GM20431 (cell line): ENCODE results near the gene BPIFB4.
"Not testable (repeated sequence)": the region's sequence is repeated elsewhere in the genome, so short reads cannot be mapped to it uniquely, and the experiment has no call there.

Source experiments
- in situ Hi-C: fragments of 300-500 bp; cut with MseI, MboI; formaldehyde crosslinking; loops from one replicate; pipeline ENCODE4 v1.15.0; 2020; ENCODE audit warnings: low sequenced_read_pairs; ENCODE audit not compliant: unreplicated experiment

The BPIFB4 gene

DNA sequence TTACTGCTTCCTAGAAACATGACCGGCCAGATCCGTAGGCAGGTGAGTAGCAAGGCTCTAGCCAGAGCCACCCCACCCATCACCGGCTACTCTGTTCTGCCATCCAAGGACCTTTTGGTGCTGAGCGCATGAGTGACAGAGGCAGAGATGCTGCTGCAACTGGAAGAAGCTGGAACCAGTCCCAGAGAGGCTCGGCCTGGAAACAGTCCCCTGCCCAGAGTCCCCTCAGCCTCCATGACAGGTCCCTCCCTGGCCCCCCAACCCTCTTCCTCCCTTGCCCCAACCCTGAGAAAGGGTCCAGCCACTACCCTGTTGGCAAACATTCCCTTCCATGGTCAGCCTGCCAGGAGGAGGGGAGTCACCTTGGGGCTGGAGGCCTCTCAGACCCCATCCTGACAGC, 31.9 kb downstream of the BPIFB4 start:
- in situ Hi-C loops: no loop called here

- in situ Hi-C loops: no loop called here
Measured at GRCh38 chr20:33112547-33113386, 33.3 kb downstream of the BPIFB4 start.

DNA sequence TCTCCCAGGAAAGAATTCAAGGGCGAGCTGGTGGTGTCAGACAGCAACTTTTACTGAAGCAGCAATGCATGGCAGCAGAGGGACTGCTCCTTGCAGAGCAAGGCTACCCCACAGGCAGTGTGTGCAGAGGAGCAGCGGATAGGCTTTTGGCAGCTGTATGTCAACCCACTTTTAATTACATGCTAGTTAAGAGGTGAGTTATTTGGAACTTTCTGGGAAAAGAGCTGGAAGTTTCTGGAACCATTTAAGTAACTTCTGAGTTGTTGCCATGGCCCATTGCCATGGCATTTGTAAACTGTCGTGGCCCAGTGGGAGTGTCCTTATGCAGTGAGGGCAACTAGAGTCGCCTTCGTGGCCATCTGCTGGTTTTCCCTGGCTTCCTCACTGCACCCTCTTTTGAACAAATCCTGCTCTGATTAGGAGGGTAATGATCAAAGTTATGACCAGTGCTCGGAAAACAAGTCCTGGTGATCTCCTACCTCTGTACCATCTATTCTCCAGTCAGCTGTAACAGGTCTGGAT, 34.0 kb downstream of the BPIFB4 start:
- in situ Hi-C loops: no loop called here

DNA sequence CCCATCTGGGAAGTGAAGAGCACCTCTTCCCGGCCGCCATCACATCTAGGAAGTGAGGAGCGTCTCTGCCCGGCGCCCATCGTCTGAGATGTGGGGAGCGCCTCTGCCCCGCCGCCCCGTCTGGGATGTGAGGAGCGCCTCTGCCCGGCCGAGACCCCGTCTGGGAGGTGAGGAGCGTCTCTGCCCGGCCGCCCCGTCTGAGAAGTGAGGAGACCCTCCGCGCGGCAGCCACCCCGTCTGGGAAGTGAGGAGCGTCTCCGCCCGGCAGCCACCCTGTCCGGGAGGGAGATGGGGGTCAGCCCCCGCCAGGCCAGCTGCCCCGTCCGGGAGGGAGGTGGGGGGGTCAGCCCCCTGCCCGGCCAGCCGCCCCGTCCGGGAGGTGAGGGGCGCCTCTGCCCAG, 36.1 kb downstream of the BPIFB4 start:
- in situ Hi-C loops: not testable (repeated sequence)

- in situ Hi-C loops: no loop called here
Measured at GRCh38 chr20:33119725-33120720, 40.6 kb downstream of the BPIFB4 start.

GRCh38 chr20:33120934-33121333, 41.5 kb downstream of the BPIFB4 start:
- in situ Hi-C loops: no loop called here

GRCh38 chr20:33122297-33122696, 42.9 kb downstream of the BPIFB4 start:
- in situ Hi-C loops: not testable (repeated sequence)

GRCh38 chr20:33124261-33124660, 44.8 kb downstream of the BPIFB4 start:
- in situ Hi-C loops: no loop called here

- in situ Hi-C loops: no loop called here
Measured at GRCh38 chr20:33124994-33125393, 45.6 kb downstream of the BPIFB4 start.

- in situ Hi-C loops: no loop called here
Measured at GRCh38 chr20:33125983-33126382, 46.5 kb downstream of the BPIFB4 start.

DNA sequence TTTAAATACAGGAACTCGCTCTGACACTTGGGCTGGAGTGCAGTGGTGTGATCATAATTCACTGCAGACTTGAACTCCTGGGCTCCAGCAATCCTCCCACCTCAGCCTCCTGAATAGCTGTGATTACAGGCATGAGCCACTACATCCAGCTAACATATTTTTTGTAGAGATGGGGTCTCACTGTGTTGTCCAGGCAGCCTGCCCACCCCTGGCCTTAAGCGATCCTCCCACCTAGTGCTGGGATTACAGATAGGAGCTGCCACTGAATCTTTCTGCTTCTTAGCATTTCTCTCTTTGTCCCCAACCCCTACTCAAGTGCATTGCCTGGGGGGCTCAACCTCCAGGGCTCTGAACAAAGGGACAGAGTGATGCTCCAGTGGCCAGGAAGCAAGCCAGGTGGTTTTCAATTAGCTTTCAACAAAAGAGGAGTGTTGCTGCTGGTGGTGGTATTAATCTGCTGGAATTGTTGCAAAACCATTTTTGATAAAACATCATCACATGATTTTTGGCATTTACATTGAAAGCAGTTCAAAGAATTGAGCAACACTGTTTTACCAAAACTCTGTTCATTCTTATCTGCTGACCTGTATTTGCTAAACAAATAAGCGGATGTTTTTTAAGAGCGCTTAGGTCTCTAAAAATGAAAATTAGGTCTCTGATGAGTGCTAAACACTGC, 48.1 kb downstream of the BPIFB4 start:
- in situ Hi-C loops: no loop called here

DNA sequence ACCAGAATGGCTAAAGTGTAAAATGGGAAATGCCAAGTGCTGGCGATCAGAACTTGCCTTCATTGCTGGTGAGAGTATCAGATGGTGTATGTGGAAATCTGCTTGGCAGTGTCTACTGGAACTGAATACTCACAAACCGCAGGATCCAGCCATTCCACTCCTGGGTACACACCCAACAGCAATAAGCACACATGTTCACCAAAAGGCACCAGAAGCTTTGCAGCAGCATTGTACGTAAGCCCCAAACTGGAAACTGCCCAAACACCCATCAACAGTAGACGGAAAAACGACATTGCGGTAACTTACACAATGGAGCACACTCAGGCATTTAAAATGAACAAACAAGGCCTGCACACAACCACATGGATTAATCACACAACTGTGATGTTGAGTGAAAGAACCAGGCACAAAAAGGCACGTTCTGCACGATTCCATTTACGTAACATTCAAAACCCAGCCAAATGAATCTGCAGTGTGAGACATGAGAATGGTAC, 51.2 kb downstream of the BPIFB4 start:
- in situ Hi-C loops: no loop called here

DNA sequence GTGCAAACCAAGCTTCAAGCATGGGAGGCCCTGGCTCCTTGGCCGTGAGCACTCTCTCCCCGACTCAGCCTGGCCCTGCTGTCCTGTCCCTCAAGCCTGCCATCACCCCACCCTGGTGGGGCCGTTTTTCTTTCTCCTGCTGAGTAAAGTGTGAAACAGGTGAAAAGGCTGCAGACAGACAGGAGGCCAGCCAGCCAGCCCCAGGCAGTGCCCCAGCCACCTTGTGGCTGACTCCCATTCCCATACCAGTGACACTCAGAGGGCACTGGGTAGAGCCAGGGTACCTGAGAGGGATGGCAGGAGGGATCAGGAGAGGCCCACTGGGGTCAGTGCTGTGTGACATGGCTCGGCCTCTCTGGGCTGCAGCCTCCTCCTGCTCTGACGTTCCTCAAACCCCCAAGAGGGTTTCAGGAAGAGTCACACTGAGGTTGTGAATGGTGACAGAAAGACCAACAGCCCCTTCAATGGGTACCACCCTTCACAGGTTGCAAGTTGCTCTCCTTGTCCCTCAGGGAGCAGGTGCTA, 52.6 kb downstream of the BPIFB4 start:
- in situ Hi-C loops: no loop called here

- in situ Hi-C loops: no loop called here
Measured at GRCh38 chr20:33132513-33133372, 53.3 kb downstream of the BPIFB4 start.

DNA sequence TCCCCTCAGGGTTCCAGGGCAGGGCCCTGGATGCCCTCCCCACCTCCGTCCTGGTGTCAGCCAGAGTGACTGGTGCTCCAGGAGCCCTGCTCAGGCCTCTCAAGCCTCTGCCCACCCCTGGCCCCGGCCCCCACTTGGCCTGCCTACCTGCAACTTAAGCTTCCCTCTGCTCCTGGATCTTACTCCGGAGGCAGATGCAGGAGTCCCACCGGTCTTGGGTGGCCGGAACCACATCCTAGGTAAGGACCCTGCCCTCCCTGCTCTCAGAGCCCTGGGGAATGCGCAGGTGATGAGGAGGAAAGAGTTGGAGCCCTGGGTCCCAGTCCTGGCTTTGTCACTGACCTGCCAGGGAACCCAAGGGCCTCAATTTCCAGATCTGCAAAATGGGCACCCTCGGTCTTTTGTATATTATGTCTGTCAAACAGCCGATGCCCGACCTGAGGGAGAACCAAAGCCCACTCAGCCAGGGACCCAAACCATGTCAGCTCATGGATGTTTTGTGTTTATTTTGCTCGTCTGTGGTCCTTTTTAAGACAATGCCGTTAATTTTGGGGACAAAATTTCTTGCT, 54.0 kb downstream of the BPIFB4 start:
- in situ Hi-C loops: no loop called here

- in situ Hi-C loops: no loop called here
Measured at GRCh38 chr20:33137195-33137594, 57.8 kb downstream of the BPIFB4 start.

- in situ Hi-C loops: no loop called here
Measured at GRCh38 chr20:33139467-33139866, 60.0 kb downstream of the BPIFB4 start.

DNA sequence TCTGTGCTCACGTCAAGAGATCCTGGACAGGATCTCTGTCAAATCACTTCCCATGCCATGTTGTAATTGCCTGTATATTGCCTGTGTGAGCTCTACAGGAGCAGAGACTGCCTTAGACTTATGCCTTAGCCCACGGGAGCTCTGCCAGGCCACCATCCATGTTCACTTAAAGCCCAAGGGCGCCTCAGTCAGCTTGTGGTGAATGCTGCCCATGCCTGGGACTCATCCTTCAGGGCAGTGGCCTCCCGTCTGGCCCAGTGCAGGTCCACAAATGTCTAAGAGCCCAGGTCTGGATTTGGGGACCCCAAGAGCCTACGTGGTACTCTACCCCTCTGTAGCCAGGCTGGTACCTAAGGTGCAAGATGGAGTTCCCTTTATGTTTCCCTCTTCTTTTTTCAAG, 66.1 kb downstream of the BPIFB4 start:
- in situ Hi-C loops: no loop called here

- in situ Hi-C loops: no loop called here
Measured at GRCh38 chr20:33147299-33147698, 67.9 kb downstream of the BPIFB4 start.
